ENCODE results near the gene C16orf78.

The C16orf78 gene

DNA sequence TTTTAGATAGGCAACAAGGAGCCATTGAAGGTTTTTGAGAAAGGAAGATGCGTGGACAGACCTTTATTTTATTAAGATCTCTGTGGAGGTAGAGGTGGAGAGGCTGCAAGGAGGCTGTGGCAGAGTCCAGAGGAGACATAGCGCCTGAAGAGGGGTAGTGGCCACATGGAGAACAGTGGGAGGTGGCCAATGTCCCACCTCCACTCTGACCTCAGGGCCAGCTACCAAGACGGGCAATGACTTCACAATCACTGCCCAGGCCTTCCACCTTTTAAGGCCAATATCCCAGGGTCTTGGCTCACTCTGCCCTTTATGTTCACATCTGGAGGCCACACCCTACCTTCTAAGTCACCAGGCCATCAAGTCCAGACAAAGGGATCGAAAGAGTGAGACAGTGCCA lies at the start of gene C16orf78:
Gene C16orf78, plus strand, starts transcription at position 301 of the 400 bp plus-strand sequence. CDS start 136 bp downstream, outside the sequence.
- DNase-seq = no peak

- no peak for DNase-seq
These were observed 48.9 kb upstream of the C16orf78 start for GRCh38 chr16:49324703-49325102.

GRCh38 chr16:49327466-49327865 lies 46.1 kb upstream of the C16orf78 start:
- DNase-seq = no peak

DNA sequence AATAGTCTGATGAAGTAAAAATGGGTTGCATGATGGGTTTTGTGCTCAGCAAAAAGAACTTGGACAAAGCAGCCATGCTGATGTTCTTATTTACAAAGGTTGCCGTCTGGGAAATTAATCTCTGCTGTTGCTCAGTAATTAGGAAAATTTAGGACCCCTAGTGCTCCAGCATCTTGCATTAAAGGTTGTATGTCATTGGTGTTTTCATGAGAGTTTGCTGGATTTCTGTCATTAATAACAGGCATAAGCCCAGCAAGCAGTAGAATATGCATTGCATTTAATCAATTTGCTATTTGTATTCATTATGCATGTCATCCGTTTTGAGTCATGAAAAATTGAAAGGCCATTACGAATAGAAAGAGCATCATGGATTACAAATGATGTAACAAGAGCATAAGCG lies 45.3 kb upstream of the C16orf78 start:
- no peak for DNase-seq

DNA sequence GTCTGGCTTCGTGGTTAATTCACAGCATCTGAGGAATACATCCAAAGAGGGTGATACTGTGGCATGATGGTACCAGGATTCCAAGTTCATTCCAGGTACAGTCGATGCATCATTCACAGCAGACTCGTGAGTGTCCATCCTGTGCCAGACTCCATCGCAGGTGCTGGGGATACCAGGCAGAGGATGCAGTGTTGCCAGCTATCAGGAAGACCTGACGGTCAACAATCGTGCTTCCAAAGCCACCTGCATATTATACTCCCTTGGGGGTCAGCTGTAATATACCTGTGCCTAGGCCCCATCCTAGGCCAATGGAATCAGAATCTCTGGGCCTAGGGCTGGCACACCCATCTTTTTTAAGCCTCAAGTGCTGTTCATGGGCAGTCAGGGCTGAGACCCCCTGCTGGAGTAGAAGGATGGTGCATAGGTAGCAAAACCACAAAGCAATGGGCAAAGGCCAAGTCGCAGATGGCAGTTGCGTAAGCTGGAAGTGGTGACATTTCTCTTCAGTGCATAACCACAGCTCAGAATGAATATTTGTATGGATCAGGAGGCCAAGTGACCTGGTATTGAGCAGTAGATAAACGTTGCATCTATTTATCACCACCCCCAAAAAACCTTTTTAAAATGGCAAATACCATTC lies 42.9 kb upstream of the C16orf78 start:
- no peak for DNase-seq

- no peak for DNase-seq
These were observed 40.9 kb upstream of the C16orf78 start for GRCh38 chr16:49332589-49333258.

DNA sequence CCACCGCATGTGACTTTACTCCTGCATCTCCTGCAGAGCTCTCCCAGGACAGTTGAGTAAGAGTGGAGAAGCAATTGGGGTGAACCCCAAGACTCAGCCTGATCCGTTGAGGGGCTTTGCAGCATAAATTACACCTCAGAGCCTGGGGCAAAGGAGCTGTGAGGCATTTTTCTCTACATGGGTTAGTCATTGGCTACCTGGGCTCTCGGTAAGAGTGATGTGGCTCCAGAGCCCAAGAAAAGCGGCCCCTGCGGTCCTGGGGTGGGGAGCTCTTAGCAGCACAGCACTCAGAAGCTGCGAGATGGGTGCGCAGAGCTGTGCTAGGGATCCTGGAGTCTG lies 40.4 kb upstream of the C16orf78 start:
- no peak for DNase-seq

- DNase-seq = no peak
These were observed 37.8 kb upstream of the C16orf78 start for GRCh38 chr16:49335828-49336227.

DNA sequence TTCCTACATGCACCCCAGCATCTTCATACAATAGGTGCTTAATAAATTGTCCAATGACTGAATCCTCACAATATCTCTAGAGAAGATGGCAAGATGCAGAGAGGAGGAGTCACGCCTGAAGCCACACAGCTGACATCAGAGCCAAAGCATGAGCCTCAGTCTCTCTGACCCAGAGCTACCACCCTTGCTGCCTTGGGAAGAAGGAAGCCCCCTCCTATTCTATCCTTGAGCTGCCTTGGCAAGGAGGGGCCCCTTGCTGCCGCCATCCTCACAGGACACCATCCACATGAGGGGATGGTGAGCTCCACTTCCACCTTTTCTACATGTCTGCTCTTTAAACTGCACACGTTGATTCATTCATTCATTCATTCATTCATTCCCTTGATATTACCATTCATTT lies 37.0 kb upstream of the C16orf78 start:
- no peak for DNase-seq

DNA sequence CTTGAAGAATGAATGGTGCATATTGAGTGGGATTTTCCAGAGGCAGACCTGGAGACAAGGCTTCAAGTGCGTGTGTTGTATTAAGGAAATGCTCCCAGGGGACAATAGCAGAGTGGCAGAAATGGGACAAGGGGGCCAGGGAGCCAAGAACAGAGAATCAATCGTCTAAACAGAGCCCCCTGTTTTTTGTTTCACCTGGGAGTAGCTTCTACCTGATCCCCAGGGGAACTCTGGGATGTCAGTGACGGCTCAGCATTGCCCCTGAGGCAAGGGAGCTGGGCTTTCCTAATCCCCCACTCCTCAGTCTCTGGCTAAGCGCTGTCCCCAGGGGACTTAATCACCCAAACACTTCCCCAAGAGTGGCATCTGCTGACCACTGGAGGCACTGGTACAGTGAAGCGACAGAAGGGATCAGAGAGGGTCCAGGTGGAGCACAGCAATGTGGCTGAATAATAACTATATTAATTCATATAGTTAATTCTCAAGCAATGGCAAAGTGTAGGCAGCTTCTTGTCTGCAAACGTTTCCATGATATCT lies 35.7 kb upstream of the C16orf78 start:
- no peak for DNase-seq

DNA sequence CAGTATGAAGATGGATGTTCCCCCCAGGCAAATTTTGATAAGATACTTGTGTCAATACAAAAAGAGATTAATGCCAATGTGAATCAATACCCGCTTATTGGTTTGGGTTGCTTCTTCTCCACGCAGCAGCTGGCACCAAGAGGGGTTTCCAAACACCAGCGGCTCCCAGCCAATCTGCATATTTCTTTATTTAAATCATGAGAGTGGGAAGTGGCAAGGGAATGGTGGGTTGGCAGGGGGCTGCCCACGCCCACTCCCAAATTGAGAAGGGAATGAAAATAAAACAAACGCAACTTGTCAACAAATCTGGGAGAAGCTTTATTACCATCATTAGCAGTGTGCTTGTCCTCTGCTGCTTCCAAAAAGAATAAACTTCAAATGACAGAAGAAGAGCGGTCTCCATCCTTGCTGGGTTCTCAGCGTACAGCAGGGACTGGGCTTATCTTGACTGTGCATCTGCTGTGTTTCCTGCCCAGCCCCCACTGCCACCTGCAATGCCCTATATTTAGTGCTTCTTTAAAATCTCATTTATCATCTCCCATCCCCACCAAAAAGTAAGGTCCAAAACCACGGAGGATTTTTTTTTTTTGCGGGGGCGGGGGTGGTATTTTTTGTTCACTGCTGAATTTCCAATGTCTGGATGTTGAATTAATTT lies 34.9 kb upstream of the C16orf78 start:
- no peak for DNase-seq

- no peak for DNase-seq
These were observed 33.1 kb upstream of the C16orf78 start for GRCh38 chr16:49340466-49340865.

- DNase-seq = no peak
These were observed 31.9 kb upstream of the C16orf78 start for GRCh38 chr16:49341706-49342105.

- no peak for DNase-seq
These were observed 31.0 kb upstream of the C16orf78 start for GRCh38 chr16:49342336-49343265.

GRCh38 chr16:49343291-49343690 lies 30.3 kb upstream of the C16orf78 start:
- DNase-seq = no peak

DNA sequence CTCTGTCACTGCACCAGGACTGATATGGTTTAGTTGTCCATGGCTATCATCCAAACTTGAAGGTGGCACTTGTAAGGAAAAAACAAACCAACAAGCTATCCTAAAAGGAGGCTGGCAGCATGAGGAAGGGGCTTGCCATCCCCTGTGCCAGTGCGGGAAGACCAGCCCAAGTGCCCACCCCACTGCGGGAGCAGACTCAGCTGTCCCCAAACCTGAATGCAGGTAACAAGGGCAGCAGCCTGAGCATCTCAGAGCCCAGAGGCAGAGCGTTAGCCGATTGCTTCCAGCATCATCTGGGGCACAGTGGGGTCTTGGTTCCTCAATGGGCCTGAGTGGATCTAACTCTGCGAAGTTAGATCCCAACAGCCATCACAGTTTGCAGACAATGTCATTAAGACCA lies 29.2 kb upstream of the C16orf78 start:
- DNase-seq = no peak

DNA sequence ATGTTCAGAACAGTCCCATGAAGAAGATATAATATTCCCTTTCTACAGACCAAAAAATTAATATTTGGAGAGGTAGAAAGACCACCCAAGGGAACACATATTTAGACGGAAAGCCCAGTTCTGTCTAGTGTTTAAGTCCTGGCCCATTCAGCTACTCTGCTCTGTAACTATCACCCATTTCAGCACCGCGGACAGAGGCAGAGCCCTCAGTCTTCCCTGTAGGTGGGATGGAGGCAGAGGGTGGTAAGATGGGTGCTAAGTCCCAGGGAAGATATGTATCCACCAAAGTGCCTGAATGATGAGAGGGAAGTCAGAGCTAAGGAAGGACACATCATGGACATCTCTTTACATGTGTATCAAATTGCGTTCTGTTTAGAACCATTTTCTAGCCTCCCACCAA lies 27.8 kb upstream of the C16orf78 start:
- DNase-seq = no peak

GRCh38 chr16:49346459-49346858 lies 27.1 kb upstream of the C16orf78 start:
- DNase-seq = no peak

DNA sequence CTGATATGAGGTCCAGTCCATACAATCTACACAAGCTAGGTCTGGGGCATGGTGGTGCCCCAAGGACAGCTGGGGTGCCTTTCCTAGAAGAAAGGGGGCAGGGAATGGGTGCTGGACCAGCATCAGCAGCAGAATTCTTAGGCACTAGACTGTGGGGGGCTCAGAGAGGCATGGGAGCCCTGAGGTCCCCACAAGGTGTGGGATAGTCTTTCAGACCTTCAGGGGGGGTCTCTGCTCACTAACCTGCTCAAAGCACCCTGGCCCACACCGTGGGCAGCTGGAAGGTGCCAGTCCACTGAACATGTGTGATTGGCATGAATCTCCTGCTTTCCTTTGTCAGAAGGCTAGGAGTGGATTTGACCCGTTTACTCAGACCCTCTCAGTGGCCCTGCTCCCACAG lies 26.1 kb upstream of the C16orf78 start:
- DNase-seq = no peak

DNA sequence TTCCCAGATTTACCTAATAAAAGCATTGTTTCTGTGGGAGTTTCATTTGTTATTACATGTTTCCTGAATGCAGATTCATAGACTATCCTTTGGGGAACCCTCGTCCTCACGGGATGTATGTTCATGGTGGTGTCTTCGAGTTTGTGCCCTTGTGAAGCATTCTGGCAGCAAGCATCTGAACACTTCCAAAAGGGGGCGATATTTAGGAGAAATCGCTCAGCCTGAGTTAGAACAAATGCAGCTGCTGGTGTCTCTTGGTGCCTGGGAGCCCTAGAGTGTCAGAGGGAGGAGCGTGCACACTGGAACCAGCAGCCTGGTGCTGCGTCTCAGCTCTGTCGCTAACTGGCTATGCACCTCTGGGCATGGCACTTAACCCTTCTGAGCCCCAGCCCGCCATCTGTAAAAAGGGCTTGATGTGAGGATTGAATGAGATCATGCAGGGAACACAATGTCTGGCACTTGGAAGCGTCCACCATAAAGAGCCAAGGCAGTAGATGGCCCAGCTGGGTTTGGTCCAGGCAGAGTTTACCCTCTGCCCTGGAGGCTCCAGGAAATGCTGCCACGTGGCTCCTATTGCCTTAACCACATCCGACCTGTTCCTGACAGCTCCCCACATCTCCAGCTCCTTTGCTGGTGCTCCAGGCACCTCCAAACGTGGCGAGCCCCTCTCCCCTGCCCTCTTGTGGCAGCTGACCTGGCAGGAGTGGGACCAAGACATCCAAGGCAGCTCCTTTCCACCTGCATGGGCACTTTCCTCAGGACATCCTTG lies 25.0 kb upstream of the C16orf78 start:
- DNase-seq = no peak

Data from anterior cingulate cortex (tissue), 58 donors.